Lower leg skin (tissue), 4 donors: Measurements from ENCODE around the gene EXTL1. TPM values are rescaled to one million over a fixed set of nuclear protein-coding genes. Genes with fewer than 3 reads are reported as not detected.

Experiments used
- DNase-seq, 2 donors: peaks; one replicate each; pipeline ENCODE4 v3.0.0-alpha.2; 2019; ENCODE audit warnings: low spot score in 2 of 2
- H3K4me3 ChIP-seq: fragments of 200-600 bp; sonication (generic); 2 replicates; pipeline ENCODE4 v1.5.1; 2017; ENCODE audit warnings: mild to moderate bottlenecking, low read depth; ENCODE audit not compliant: poor library complexity, severe bottlenecking
- POLR2A ChIP-seq, 2 donors: fragments of 450-650 bp; IDR thresholded peaks; one replicate each; pipeline ENCODE4 v1.6.1; 2016 to 2017; ENCODE audit warnings: antibody characterized with exemption in 2 of 2, mild to moderate bottlenecking in 1 of 2, moderate library complexity in 1 of 2
- WGBS, 2 donors: methylation state at CpG; one replicate each; pipeline ENCODE4 v1.1.5; 2018; 5-methylcytosine and 5-hydroxymethylcytosine counted together
- intact Hi-C: fragments of 100-400 bp; cut with DNase I; formaldehyde crosslinking; loops from one replicate; pipeline ENCODE4 v1.15.0; 2023; ENCODE audit warnings: low total_unique reads
- total RNA-seq, 4 donors: library from RNA; depleted of rRNA; stranded (reverse); fragments of >200 nt; gene quantifications; one replicate each; pipeline ENCODE4 v1.1.0, GENCODE V29; 2016
- TF ChIP-seq, protein P1 (sequence below), 3 donors: fragments of 450-650 bp; IDR thresholded peaks; one replicate each; pipeline ENCODE4 v1.5.1; 2016; ENCODE audit warnings: antibody characterized with exemption in 3 of 3, mild to moderate bottlenecking in 3 of 3, moderate library complexity in 2 of 3

The EXTL1 gene
- total RNA-seq, 4 donors from 2014 or later: 0.34 to 3.9 (median 2.2) TPM

DNA sequence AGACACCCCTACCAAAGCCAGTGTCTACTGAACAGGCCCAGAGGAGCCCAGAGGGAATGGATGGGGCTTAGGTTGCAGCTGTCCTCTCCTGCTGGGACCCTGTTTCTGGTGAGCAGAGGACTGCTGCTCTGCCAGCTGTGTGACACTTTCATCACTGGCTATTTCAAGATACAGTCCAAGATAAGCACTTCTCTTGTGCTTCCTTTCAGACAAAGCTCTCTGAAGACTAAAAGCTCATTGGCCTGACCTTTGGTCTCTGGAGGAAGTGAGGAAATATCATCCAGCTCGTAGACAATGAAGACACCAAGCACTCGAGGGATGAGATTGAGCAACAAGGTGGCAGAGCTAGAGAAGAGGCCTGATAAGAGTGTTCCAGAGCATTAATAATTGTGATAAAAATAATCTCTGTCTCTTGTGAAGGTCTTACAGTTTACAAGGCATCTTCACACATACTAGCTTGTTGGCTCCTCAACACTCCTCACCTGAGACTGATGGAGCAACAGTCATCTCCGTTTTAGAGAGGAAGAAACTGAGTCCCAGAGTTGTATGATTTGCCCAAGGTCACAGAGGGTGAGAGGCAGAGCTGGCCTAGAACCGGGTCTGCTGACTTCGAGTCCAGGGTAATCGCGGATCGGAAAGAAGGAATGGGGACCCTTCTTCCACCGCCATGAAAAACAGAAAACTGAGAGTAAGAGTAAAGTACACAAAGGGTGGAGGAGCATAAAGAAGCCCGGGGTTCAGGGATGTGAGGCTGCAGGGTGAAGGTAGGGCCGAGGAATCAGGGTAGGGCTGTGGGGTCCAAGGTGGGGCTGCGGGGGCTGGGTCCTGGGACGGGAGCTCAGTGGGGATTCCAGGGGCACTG, 24.4 kb upstream of the EXTL1 start:
- H3K4me3 ChIP-seq: peak overlapping the region; percentile 34
- DNase-seq: peak in 1 of 2 donors; percentile 47
- intact Hi-C loops: loop anchor here (5.0 to 10.0 kb wide), 2 partner anchors 100 to 162 kb away; no protein-coding TSS in a partner anchor
- 2 to 4% methylated on average over 13 of the region's 13 CpGs for WGBS, 2 donors
- TF ChIP-seq, protein P1, sequence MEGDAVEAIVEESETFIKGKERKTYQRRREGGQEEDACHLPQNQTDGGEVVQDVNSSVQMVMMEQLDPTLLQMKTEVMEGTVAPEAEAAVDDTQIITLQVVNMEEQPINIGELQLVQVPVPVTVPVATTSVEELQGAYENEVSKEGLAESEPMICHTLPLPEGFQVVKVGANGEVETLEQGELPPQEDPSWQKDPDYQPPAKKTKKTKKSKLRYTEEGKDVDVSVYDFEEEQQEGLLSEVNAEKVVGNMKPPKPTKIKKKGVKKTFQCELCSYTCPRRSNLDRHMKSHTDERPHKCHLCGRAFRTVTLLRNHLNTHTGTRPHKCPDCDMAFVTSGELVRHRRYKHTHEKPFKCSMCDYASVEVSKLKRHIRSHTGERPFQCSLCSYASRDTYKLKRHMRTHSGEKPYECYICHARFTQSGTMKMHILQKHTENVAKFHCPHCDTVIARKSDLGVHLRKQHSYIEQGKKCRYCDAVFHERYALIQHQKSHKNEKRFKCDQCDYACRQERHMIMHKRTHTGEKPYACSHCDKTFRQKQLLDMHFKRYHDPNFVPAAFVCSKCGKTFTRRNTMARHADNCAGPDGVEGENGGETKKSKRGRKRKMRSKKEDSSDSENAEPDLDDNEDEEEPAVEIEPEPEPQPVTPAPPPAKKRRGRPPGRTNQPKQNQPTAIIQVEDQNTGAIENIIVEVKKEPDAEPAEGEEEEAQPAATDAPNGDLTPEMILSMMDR (IDR thresholded peaks at IDR 0.05): no peak
- TF ChIP-seq POLR2A (IDR thresholded peaks at IDR 0.05): no peak

DNA sequence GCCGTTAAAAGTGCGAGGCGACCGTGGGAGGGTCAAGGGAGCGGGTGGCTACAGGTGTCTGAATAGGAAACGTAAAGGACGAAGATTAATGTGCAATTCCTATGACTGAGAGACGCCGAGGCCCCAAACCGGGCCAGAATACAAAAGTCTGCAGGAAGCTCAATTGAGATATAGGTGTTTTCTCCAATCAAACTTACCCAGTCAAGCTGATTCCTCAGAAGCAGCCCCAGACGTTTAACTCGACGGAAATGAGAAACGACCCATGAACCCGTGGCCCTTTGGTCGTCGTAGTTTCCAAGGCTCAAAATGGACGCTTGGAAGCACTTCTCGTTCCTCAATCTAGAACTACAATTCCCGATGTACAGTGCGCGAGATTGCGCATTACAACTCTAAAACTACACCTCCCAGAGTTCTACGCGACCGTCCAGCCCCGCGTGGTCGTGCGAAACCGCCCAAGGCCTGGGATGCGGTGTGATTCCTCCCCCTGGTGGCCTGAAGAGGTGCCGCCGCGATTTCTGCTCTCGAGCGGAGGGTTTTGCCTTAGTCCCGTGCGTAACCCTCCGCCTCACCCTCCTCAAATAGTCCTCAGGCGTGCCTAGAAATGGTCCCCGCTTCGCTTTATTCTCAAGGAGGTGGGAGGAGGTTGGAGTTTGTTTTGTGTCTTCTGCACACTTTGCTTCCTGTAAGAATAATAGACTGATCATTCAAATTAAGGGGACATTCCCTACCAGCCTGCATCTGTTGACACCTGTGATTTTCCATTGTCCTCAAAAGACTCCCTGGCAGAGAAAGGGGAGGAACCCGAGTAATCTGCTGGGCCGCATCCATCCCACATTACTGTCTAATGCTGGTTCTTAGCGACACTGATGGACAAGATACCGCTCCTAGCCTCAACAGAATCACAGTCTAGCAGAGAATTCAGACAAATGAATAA, 23.5 kb upstream of the EXTL1 start, which contains the start of gene PAFAH2:
Gene PAFAH2 (minus strand): TSS at position 236 of the 934 bp plus-strand sequence. CDS start 7,247 bp downstream, outside the sequence.
- DNase-seq: peak; percentile 98 to 99
- TF ChIP-seq, protein P1 (IDR thresholded peaks at IDR 0.05): peak in 2 of 3 donors; percentile 84 to 98
- no peak for TF ChIP-seq POLR2A (IDR thresholded peaks at IDR 0.05)
- intact Hi-C loops: loop anchor here (5.0 to 10.0 kb wide), 2 partner anchors 101 to 163 kb away; no protein-coding TSS in a partner anchor
- WGBS, 2 donors: 2% methylated on average over 47 of the region's 47 CpGs
- H3K4me3 ChIP-seq: peak within 1 kb of the TSS; percentile 34

DNA sequence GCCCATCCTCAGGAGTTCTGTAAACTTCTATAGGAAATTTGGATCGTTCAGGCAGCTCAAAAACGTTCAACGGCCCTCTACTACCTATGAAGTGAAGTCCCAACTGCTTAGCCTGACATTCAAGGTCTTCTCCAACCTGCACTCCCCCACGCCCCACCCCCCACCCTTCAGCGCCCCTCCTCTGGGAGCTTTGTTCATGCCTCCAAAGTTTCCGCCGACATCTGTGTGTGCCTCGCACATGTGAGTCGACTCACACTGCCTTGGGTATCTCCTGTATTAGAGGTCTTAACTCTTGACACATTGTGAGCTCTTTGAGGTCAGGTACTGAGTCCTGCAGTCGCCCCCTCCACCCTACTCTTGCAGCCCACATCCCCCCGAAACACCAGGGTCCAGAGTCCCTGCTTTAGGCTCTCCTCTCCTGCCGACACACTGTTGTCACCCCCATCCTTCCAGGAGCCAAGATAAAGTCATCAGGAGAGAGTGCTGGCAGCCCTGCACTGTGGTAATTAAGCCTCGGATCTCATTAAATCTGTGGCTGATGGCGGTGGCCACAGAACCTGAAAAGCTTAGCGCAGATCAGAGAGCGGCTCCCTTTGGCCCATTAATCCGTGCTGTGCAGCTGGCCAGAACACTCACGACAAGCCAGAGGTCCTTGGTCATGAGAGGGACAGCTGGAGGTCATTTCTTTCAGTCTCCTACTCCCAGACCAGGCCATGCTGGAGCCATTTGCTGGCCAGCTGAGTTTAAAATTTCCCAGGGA, 22.4 kb upstream of the EXTL1 start:
- DNase-seq: no peak
- intact Hi-C loops: loop anchor here (5.0 to 10.0 kb wide), 2 partner anchors 102 to 164 kb away; no protein-coding TSS in a partner anchor
- TF ChIP-seq, protein P1 (IDR thresholded peaks at IDR 0.05): no peak
- no peak for TF ChIP-seq POLR2A (IDR thresholded peaks at IDR 0.05)
- WGBS, 2 donors: 80 to 81% methylated on average over 18 of the region's 18 CpGs
- H3K4me3 ChIP-seq: no peak overlapping the region

DNA sequence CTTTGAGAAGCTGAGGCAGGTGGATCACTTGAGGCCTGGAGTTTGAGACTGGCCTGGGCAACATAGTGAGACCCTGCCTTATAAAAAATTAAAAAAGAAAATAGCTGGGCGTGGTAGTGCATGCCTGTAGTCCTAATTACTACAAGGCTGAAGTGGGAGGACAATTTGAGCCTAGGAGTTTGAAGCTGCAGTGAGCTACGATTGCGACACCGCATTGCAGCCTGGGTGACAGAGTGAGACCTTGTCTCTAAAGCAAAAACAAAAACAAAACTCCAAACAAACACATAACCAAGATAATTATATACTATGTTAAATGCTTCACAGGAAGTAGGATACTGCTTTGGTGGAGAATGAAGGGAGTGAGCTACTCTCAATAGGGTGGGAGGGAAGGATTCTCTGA, 18.3 kb upstream of the EXTL1 start:
- DNase-seq: no peak
- no peak overlapping the region for H3K4me3 ChIP-seq
- TF ChIP-seq POLR2A (IDR thresholded peaks at IDR 0.05): no peak
- TF ChIP-seq, protein P1 (IDR thresholded peaks at IDR 0.05): no peak
- intact Hi-C loops: no loop called here
- WGBS, 2 donors: 72% methylated on average over 4 of the region's 4 CpGs

DNA sequence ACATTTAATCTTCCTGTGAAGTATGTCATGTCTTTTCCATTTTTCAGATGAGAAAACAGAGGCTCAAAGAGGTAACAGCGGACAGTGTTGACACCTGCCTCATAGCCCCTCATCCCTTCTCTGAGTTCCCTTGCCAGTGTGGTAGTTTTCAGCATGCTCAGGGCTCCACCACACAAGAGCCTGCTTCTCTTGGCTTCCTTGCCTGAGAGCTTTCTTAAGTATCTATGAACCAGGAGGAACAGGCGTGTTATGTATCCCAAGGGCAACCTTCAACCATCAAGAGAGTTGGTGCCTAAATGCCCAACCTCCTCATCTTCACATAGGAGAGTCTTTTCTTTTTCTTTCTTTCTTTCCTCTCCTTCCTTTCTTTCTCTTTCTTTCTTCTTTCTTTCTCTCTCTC, 17.8 kb upstream of the EXTL1 start:
- DNase-seq: no peak
- intact Hi-C loops: no loop called here
- no peak overlapping the region for H3K4me3 ChIP-seq
- WGBS, 2 donors: 62 to 76% methylated on average over 2 of the region's 2 CpGs
- TF ChIP-seq, protein P1 (IDR thresholded peaks at IDR 0.05): no peak
